ENCODE measurements around the gene DEFB131A.
"Not testable (repeated sequence)": the region's sequence is repeated elsewhere in the genome, so short reads cannot be mapped to it uniquely, and the experiment has no call there.

DEFB131A gene, protein sequence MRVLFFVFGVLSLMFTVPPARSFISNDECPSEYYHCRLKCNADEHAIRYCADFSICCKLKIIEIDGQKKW

DNA sequence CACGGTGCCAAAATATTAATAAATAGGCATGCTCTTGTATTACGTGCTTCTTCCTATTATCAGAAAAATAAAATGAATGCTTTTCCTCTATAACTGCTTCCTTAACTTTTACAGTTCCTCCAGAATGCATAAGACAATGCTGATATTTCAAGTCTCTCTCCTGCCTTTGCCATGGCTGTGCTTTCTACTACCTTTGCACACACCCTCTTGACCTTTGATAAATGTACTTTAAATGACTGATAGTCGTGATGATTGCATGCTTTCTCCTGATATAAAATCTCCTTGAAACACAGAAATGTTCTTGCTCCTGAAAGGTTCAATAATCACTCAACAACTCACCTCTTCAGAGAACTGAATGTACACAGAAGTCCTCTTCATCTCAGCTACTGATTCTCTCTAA, at the start of gene DEFB131A:
TSS of gene DEFB131A (plus strand) at position 301 of the 400 bp plus-strand sequence. CDS start 120 bp downstream, outside the sequence.
- H3K4me3 ChIP-seq (ENCODE audit: low read depth in 1 of 2, low read length in 2 of 2); H3K27me3 ChIP-seq (ENCODE audit: insufficient read depth, low read length, poor library complexity); H2AFZ ChIP-seq (ENCODE audit: low read depth, low read length); H4K20me1 ChIP-seq (ENCODE audit: insufficient read depth, low read length); DNase-seq; ATAC-seq (ENCODE audit: insufficient read depth, low read depth); H3K36me3 ChIP-seq (ENCODE audit: insufficient read depth, low read length); H3K27ac ChIP-seq (ENCODE audit: low read length); H3K4me2 ChIP-seq (ENCODE audit: insufficient read depth, low read length); H3K9ac ChIP-seq (ENCODE audit: low read depth, low read length); H3K79me2 ChIP-seq (ENCODE audit: insufficient read depth, low read length); H3K4me1 ChIP-seq (ENCODE audit: insufficient read depth, low read length); H3K9me3 ChIP-seq (ENCODE audit: insufficient read depth, low read length, severe bottlenecking): not testable (repeated sequence)

DNA sequence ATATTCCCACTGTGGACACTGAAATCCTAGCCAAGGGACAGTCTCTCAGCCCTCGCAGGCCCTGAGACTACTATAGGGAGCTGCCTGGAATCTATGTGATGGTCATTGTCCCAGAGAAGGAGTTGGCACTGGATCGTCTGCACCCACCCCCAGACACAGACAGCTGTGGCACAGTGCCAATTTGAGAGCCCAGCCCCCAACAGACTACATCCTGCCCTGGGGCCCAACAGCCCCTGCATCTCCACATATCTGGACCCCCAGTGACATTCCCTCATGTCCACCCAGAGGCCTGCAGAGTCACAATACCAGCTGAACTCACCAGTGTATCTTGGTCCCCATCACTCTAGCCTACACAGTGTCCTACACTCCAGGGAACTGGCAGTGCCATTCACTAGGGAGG, 38.4 kb upstream of the DEFB131A start:
- not testable (repeated sequence) for H3K27ac ChIP-seq (ENCODE audit: low read length); H3K79me2 ChIP-seq (ENCODE audit: insufficient read depth, low read length); H3K9me3 ChIP-seq (ENCODE audit: insufficient read depth, low read length, severe bottlenecking); DNase-seq; H3K4me3 ChIP-seq (ENCODE audit: low read depth in 1 of 2, low read length in 2 of 2); H3K9ac ChIP-seq (ENCODE audit: low read depth, low read length); H2AFZ ChIP-seq (ENCODE audit: low read depth, low read length); H4K20me1 ChIP-seq (ENCODE audit: insufficient read depth, low read length); H3K4me1 ChIP-seq (ENCODE audit: insufficient read depth, low read length); ATAC-seq (ENCODE audit: insufficient read depth, low read depth); H3K4me2 ChIP-seq (ENCODE audit: insufficient read depth, low read length); H3K27me3 ChIP-seq (ENCODE audit: insufficient read depth, low read length, poor library complexity); H3K36me3 ChIP-seq (ENCODE audit: insufficient read depth, low read length)

- H3K9me3 ChIP-seq (ENCODE audit: insufficient read depth, low read length, severe bottlenecking); H3K9ac ChIP-seq (ENCODE audit: low read depth, low read length); H3K4me2 ChIP-seq (ENCODE audit: insufficient read depth, low read length); H3K27me3 ChIP-seq (ENCODE audit: insufficient read depth, low read length, poor library complexity); H3K4me1 ChIP-seq (ENCODE audit: insufficient read depth, low read length); H3K27ac ChIP-seq (ENCODE audit: low read length); H2AFZ ChIP-seq (ENCODE audit: low read depth, low read length); H3K4me3 ChIP-seq (ENCODE audit: low read depth in 1 of 2, low read length in 2 of 2); DNase-seq; H3K79me2 ChIP-seq (ENCODE audit: insufficient read depth, low read length); ATAC-seq (ENCODE audit: insufficient read depth, low read depth); H3K36me3 ChIP-seq (ENCODE audit: insufficient read depth, low read length); H4K20me1 ChIP-seq (ENCODE audit: insufficient read depth, low read length): not testable (repeated sequence)
These were observed 37.7 kb upstream of the DEFB131A start for GRCh38 chr4:9406491-9406890.

GRCh38 chr4:9409793-9410192, 34.4 kb upstream of the DEFB131A start:
- Histone ChIP-seq H4K20me1 (ENCODE audit: insufficient read depth, low read length) (no peaks in the 10 kb centered on the region), H3K4me3 (ENCODE audit: low read depth in 1 of 2, low read length in 2 of 2) (no peak overlapping the region), H3K79me2 (ENCODE audit: insufficient read depth, low read length) (no peaks in the 10 kb centered on the region), H3K4me1 (ENCODE audit: insufficient read depth, low read length) (no peaks in the 10 kb centered on the region), H3K9me3 (ENCODE audit: insufficient read depth, low read length, severe bottlenecking) (no peaks in the 10 kb centered on the region), H3K27ac (ENCODE audit: low read length) (no peak overlapping the region), H3K36me3 (ENCODE audit: insufficient read depth, low read length) (no peaks in the 10 kb centered on the region), H2AFZ (ENCODE audit: low read depth, low read length) (no peak overlapping the region), H3K4me2 (ENCODE audit: insufficient read depth, low read length) (no peak overlapping the region), H3K9ac (ENCODE audit: low read depth, low read length) (no peak overlapping the region), H3K27me3 (ENCODE audit: insufficient read depth, low read length, poor library complexity) (no peaks in the 10 kb centered on the region)
- TF ChIP-seq CTCF (IDR thresholded peaks at IDR 0.05; ENCODE audit: borderline replicate concordance, extremely low read depth, low read length, poor library complexity, severe bottlenecking) = no peak
- no peak for TF ChIP-seq EZH2 (IDR thresholded peaks at IDR 0.05; ENCODE audit: borderline replicate concordance, low read depth, low read length, severe bottlenecking)
- ATAC-seq (ENCODE audit: insufficient read depth, low read depth) (no peak), DNase-seq (no peak)

GRCh38 chr4:9421884-9422455, 22.2 kb upstream of the DEFB131A start:
- not testable (repeated sequence) for H3K27me3 ChIP-seq (ENCODE audit: insufficient read depth, low read length, poor library complexity); H3K4me1 ChIP-seq (ENCODE audit: insufficient read depth, low read length); H3K9me3 ChIP-seq (ENCODE audit: insufficient read depth, low read length, severe bottlenecking); H4K20me1 ChIP-seq (ENCODE audit: insufficient read depth, low read length); H3K9ac ChIP-seq (ENCODE audit: low read depth, low read length); H3K4me3 ChIP-seq (ENCODE audit: low read depth in 1 of 2, low read length in 2 of 2); H3K4me2 ChIP-seq (ENCODE audit: insufficient read depth, low read length); H3K36me3 ChIP-seq (ENCODE audit: insufficient read depth, low read length); H2AFZ ChIP-seq (ENCODE audit: low read depth, low read length); H3K79me2 ChIP-seq (ENCODE audit: insufficient read depth, low read length); ATAC-seq (ENCODE audit: insufficient read depth, low read depth); H3K27ac ChIP-seq (ENCODE audit: low read length); DNase-seq

DNA sequence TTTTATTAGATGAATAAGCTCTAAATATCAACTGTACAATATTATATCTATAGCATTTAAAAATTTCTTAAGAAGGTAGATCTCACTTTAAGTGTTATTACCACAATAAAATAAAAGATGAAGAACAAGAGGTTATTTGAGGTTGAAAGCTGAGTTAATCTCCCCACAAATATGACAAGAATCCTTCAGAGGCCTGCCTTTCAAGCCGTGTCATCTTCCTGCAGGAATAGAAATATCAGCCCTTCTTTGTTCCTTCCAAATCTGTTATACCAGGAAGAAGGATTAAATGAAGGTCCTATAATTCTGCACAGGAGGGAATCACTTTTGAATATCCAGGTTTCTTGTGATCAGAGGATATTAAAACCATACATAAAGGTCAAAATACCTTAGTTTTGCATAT, 18.3 kb upstream of the DEFB131A start:
- H3K4me1 ChIP-seq (ENCODE audit: insufficient read depth, low read length); H3K27me3 ChIP-seq (ENCODE audit: insufficient read depth, low read length, poor library complexity); H4K20me1 ChIP-seq (ENCODE audit: insufficient read depth, low read length); H2AFZ ChIP-seq (ENCODE audit: low read depth, low read length); H3K79me2 ChIP-seq (ENCODE audit: insufficient read depth, low read length); H3K4me3 ChIP-seq (ENCODE audit: low read depth in 1 of 2, low read length in 2 of 2); H3K4me2 ChIP-seq (ENCODE audit: insufficient read depth, low read length); H3K9me3 ChIP-seq (ENCODE audit: insufficient read depth, low read length, severe bottlenecking); H3K9ac ChIP-seq (ENCODE audit: low read depth, low read length); DNase-seq; ATAC-seq (ENCODE audit: insufficient read depth, low read depth); H3K36me3 ChIP-seq (ENCODE audit: insufficient read depth, low read length); H3K27ac ChIP-seq (ENCODE audit: low read length): not testable (repeated sequence)

- not testable (repeated sequence) for H3K27me3 ChIP-seq (ENCODE audit: insufficient read depth, low read length, poor library complexity); H3K4me2 ChIP-seq (ENCODE audit: insufficient read depth, low read length); H4K20me1 ChIP-seq (ENCODE audit: insufficient read depth, low read length); DNase-seq; H3K9ac ChIP-seq (ENCODE audit: low read depth, low read length); H3K79me2 ChIP-seq (ENCODE audit: insufficient read depth, low read length); H3K36me3 ChIP-seq (ENCODE audit: insufficient read depth, low read length); ATAC-seq (ENCODE audit: insufficient read depth, low read depth); H3K4me3 ChIP-seq (ENCODE audit: low read depth in 1 of 2, low read length in 2 of 2); H3K9me3 ChIP-seq (ENCODE audit: insufficient read depth, low read length, severe bottlenecking); H3K4me1 ChIP-seq (ENCODE audit: insufficient read depth, low read length); H2AFZ ChIP-seq (ENCODE audit: low read depth, low read length); H3K27ac ChIP-seq (ENCODE audit: low read length)
These were observed 14.2 kb upstream of the DEFB131A start for GRCh38 chr4:9430061-9430460.
